Iris pigment epithelial cell (primary cell): ENCODE measurements around the gene ABCA2.
"Not testable (repeated sequence)": the region's sequence is repeated elsewhere in the genome, so short reads cannot be mapped to it uniquely, and the experiment has no call there.

ENCODE experiments used
- DNase-seq: peaks from one replicate; pipeline ENCODE4 v3.0.0-alpha.2; 2011; ENCODE audit warnings: low read depth

Gene ABCA2

DNA sequence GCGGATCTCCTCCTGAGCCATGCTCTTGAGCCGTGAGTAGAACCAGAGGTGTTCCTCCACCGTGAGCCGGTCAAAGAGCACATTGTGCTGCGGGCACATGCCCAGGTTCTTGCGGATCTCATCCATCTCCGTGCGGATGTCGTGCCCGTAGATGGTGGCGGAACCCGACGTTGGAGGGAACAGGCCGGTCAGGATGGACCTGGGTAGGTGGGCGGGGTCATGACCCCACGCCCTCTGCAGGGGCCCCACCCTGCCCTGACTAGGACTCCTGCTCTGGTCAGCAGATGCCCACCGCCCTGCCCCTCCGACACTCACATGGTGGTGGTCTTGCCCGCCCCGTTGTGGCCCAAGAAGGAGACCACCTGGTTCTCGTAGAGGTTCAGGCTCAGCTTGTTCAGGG, 12.1 kb downstream of the ABCA2 start:
- DNase-seq = no peak

DNA sequence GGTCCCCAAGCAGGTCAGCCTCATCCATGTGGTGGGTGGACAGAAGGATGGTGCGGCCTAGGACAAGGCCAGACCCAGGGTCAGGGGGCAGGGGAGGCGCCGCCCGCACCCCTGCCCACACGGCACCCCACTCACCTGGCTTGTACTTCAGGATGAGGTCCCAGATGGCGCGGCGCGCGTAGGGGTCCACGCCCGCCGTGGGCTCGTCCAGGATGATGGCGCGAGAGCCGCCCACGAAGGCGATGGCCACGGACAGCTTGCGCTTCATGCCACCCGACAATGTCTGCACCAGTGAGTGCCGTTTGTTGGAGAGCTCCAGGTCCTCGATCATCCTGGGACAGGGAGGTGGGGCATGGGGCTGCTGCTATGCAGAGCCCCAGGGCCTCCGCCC, 12.5 kb downstream of the ABCA2 start:
- DNase-seq = no peak

DNA sequence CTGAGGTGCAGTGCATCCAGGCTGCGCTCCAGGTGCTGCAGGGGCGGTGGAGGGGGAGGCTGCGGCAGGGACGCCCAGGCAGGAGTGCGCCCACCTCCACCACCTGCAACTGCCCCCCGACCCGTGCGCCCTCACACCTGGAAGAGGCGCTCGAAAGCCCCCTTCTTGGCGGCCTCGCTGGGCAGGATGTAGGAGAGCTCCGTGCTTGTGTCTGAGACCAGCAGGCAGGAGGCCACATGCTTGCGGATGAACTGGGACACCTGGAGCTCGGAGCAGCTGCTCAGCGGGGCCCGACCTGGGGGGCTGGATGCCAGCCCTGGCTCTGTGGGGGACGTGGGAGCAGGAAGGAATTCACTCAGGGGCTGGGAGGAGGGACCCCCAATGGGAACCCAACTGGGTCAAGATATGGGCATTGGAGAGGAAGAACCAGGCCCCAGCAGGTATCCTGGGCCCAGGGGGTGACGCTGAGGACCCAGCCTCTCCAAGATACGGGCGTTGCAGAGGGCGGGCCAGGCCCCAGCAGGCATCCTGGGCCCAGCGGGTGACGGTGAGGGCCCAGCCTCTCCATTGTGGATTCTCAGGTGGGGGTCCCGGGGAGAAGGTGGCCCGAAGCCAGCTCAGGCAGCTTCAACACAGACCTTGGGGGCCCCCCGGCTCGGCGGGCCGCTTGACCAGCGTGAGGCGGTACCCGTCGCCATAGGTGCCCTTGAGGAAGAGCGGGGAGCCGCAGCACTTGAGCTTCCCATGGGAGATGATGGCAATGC, 13.1 kb downstream of the ABCA2 start:
- DNase-seq = no peak

DNA sequence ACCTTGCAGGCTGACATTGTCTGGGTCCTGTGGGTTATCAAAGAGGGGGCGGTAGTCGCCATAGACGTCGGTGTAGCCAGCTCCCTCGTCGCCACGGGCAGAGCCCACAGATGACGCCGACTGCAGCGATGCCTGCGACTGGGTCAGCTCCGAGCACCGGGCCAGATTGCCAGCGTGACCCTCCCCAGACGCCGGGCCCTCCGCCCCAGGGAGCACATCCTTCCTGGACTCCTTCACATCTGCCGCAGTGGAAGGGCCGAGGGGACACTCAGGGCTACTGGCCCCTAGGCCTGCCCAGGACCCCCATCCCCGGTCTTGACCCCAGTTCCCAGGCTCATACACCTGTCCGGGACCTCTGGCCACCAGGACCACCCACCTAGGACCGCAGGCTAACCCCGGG, 13.9 kb downstream of the ABCA2 start:
- no peak for DNase-seq

GRCh38 chr9:137013571-137013940, 14.5 kb downstream of the ABCA2 start:
- DNase-seq = no peak

GRCh38 chr9:137012694-137013570, 15.1 kb downstream of the ABCA2 start:
- DNase-seq = no peak

GRCh38 chr9:137011907-137012675, 15.9 kb downstream of the ABCA2 start:
- no peak for DNase-seq

GRCh38 chr9:137011156-137011555, 16.9 kb downstream of the ABCA2 start:
- no peak for DNase-seq

DNA sequence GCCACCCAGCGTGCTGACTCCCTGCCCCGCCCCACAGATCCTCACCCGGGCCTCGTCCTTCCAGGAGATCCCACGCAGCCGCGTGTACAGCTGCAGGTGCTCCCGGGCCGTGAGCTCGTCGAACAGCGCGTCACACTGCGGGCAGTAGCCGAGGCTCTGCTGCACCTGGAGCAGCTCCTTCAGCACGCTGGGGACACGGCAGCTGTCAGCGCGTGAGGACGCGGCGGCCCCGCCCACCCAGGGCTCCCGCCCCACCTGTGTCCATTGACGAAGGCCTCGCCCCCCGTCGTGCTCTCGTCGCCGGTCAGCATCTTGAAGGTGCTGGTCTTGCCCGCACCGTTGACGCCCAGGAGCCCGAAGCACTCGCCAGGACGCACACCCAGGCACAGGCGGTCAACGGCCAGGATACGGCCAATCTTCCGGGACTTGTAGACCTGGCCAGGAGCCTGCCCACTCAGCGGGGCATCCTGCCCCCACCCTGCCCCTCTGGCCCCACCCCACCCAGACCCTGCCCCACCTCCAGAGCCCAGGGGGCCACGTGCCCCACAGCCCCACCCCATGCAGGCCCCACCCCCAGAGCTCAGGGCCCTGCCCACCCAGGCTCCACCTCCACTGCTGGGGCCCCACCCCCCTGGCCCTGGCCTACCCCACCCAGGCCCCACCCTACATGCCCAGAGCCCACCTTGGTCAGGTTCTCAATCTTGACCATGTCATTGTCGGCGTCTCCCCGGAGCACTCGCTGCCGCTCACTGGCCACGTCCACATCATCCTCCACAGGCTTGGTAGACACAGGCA, 17.9 kb downstream of the ABCA2 start:
- DNase-seq = no peak

DNA sequence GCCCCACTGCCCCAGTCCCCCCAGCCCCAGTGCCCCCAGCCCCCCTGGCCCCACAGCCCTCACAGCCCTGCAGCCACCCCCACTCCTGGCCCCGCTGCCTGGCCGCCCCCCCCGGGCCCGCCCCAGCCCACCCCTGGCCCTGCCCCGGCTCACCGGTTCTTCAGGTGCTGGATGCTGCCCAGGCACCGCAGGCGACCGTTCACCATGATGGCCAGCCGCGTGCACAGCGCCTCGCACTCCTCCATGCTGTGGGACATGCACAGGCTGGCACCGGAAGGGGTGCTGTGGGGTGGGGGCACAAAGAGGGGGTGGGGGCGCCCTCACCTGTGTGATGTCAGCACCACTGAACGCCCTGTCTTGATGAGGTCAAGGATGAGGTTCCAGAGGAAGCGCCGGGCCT, 18.8 kb downstream of the ABCA2 start:
- DNase-seq = no peak

DNA sequence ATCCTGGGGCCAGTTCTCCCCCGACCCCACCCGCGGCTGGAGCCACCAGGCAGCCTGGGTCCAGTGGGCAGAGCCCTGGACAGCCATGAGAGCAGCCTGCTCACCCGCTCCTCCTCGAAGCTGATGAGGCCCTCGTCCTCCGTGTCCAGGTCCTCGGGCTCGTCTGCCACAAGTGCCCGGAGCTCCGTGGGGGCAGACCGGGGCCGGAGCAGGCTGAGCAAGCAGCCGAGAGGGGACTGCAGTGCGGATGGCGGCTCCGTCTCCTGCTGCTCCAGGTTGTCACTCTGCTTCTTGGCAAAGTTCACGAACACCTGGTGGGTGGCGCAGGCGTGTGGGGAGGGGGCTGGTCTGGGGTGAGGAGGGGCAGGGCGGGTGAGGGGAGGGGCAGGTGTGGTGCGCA, 19.7 kb downstream of the ABCA2 start:
- DNase-seq = no peak

DNA sequence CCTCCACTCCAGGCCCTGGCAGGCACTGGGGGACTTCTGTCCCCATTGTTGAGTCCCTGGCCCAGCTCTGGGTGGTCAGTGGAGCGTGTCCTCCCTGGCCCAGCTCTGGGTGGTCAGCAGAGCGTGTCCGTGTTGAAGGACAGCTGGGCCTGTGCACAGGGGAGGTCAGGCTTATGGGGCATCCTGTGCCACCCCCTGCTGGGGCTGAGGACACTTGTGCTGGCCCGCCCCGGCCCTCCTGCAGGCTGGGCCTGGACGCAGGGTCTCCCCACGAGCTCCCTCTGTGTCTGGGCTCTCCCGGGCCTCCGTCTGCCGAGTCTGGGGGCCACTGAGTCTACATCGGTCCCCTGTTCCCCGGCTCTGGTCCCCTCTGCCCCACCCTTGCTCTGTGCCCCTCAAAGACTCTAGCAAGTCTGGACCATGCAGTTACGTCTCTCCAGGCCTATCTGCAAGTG, 20.2 kb downstream of the ABCA2 start:
- no peak for DNase-seq

GRCh38 chr9:137007108-137007815, 20.8 kb downstream of the ABCA2 start:
- DNase-seq = peak; percentile 33

- DNase-seq = no peak
Measured at GRCh38 chr9:137006116-137007003, 21.7 kb downstream of the ABCA2 start.

- not testable (repeated sequence) for DNase-seq
Measured at GRCh38 chr9:137004285-137004684, 23.8 kb downstream of the ABCA2 start.

GRCh38 chr9:137002646-137003041, 25.4 kb downstream of the ABCA2 start:
- DNase-seq = no peak

DNA sequence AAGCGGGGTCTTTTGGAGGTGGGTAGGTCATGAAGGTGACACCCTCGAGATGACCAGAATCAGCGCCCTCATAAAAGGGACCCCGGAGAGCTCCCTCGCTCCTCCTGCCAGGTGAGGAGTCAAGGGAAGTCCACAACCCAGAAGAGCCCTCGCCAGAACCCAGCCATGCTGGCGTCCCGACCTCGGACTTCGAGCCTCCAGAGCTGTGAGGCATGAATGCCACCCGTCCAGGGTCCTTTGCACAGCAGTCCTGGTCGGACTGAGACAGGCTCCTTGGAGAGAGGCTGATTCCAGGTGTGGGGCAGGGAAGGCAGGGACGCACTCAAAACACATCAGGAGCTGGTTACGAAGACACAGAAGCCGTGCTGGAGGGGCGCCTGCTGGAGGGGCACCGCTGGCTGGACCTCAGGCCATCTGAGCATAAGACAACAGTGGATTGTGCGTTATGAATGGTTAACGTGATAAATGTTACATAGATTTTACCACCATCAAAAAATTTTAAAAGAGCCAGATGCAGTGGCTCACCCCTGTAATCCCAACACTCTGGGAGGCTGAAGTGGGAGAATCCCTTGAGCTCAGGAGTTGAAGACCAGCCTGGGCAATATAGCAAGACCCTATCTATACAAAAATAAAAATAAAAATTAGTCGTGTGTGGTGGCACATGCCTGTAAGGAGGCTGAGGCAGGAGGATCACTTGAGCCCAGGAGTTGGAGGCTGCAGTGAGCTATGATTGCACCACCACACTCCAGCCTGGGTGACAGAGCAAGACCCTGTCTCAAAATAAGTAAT, 26.0 kb downstream of the ABCA2 start:
- DNase-seq = no peak

GRCh38 chr9:137000177-137000930, 27.7 kb downstream of the ABCA2 start:
- DNase-seq = peak; percentile 93
